ENCODE measurements around the gene KLC3.

- 0 out of 2 replicates have a peak, but pooled peaks have one; percentile 26 for TF ChIP-seq CTCF (IDR thresholded peaks at IDR 0.05; ENCODE audit: low read length)
- no peak for TF ChIP-seq EZH2 (IDR thresholded peaks at IDR 0.05; ENCODE audit: borderline replicate concordance, low read length)
Observed at GRCh38 chr19:45346449-45346848, 5.9 kb downstream of the KLC3 start.

Data from OCI-LY1 (cell line).